GM23248 (cell line): ENCODE data around the gene NRG3.

ENCODE experiments used
- EZH2 ChIP-seq: fragments of 200-600 bp; sonication (generic); IDR thresholded peaks from 2 replicates; pipeline ENCODE4 v1.6.1; 2018; ENCODE audit warnings: antibody characterized with exemption, mild to moderate bottlenecking; ENCODE audit not compliant: insufficient read depth, poor library complexity, severe bottlenecking
- EZH2phosphoT487 ChIP-seq: fragments of 200-600 bp; sonication (generic); IDR thresholded peaks from 2 replicates; pipeline ENCODE4 v1.6.1; 2018; ENCODE audit warnings: antibody characterized with exemption, moderate library complexity, mild to moderate bottlenecking, low read depth; ENCODE audit not compliant: insufficient read depth

DNA sequence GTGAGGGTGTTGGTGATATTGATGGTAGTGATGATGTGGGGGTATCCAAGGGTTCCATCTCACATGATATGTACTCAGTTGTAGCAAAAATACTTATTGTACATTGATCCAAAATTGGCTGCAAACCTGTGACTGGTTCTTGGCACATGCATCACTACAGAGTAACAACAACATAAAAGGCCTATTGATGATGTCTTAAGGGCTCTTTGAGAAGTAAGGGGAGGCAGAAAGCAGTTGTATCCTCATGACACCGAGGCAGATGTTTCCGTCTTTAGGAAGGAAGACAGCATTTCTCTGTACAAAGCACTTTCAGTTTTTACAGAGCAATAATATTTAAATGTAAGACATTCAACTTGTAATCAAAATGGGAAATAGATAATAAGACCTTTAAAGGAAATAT, 34.5 kb downstream of the NRG3 start:
- no peak for TF ChIP-seq EZH2
- no peak for TF ChIP-seq EZH2phosphoT487
